GM19240 (cell line): ENCODE data around the gene L3HYPDH.

Source experiments
- DNase-seq: peaks from one replicate; pipeline ENCODE4 v3.0.0; 2011; ENCODE audit warnings: low spot score; ENCODE audit not compliant: insufficient read length

L3HYPDH gene

DNA sequence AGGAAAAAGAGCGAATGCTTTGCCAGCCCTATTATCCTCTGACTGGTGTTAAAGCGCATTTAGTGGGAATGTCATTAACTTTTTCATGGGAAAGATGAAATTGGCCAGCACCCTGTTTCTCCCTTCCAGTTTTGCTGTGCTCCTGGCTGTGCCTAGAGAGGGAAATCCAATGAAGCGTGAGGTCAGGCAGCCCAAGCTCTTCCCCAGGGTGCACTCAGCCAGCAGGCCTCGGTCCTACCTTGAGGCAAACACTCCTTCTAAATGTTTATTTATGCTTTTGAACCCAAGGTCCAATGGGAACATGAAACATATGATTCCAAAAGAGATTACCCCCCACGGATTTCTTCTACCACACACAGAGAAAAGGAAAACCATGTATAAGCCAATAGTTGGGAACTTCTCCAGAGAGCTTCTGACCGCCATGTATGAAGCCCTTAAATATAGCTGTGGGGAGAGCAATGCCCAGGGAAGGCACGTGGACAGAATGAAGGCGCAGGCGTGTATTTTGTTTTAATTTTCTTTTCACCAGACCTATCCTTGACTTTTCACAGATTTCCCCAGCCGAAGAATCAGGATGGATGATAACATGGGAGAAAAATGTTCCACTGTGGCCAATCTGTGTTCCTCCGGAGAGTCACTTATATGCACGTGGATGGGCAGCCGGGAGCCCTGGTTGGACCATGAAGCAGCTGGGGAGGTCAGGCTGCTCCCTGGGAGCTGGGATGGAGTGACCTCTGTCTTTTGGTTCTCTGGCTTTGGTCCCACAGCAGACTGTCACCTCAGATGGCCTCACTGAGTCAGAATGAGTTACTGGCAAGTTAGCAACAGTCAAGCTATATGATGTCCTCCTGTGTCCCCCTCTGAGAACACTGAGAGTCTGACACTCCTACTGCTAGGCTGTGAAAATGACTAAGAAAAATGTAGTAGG, 56.3 kb downstream of the L3HYPDH start:
- DNase-seq, result no peak

DNA sequence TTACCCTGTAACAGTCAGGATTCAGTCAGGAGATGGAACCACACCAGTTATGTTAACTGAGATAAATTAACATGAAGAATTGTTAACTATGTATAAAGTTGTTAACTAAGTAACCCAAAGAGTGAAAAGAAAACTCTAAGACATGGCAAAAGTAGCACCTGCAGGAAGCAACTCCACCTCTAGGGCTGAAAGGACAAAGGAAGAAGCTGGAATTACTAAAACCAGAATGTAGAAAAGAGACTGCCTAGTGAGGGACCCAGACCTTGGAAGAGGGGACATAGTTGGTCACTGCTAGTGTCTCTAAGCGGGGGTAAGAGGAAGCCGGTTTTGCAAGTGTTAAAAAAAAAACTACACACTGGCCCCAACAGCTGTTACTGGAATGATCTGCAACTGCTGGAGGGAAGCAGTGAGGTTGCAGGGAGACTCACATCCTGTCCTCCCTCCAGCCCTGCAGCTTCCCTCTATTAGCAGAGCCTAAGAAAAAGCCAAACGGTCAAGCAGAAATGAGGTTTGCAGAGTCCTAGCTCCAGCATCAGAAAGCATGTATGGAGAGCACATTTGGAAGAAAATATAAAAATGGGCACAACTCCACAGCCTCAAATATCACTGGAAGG, 58.8 kb downstream of the L3HYPDH start:
- DNase-seq, result no peak

DNA sequence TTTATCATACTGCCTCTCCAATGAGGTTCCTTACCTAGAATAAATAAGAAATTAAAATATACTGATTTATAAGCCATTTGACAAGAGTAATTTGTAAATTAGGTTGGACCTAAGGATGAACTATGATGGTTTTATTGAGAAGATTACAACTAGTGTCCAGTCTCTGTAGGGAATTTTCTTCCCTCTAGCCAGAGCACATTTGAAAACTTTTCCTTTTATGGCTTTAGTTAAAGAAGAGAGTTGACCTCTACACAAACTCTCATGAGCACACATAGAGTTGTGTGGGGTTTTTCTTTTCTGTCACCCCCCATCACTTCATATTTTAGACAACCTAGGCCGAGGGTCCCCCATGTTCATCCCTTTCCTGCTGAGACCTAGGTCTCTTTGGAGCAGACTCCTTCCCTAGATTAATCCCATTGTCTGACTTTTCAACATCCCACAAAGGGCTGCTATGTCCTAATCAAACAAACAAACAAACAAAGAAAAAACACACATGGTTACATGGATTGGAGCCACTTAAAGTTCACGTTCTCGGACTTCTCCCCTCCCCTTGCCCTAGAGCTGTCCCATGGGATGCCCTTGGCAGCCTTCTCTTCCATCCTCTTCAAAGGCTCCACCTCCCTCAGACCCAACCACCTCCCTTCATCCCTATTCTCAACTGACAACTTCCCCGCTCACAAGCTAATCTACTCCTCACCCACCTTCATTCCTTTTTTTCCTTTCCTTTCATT, 59.7 kb downstream of the L3HYPDH start:
- DNase-seq, result no peak
